ENCODE measurements around the gene SFXN5.

GRCh38 chr2:72998234-72998651 lies 73.3 kb downstream of the SFXN5 start:
- no peak for TF ChIP-seq CTCF (IDR thresholded peaks at IDR 0.05)
- no peak for TF ChIP-seq POLR2A (IDR thresholded peaks at IDR 0.05)

Data from testis (tissue), 2 donors.